ENCODE results near the gene PGLYRP4.

The PGLYRP4 gene

DNA sequence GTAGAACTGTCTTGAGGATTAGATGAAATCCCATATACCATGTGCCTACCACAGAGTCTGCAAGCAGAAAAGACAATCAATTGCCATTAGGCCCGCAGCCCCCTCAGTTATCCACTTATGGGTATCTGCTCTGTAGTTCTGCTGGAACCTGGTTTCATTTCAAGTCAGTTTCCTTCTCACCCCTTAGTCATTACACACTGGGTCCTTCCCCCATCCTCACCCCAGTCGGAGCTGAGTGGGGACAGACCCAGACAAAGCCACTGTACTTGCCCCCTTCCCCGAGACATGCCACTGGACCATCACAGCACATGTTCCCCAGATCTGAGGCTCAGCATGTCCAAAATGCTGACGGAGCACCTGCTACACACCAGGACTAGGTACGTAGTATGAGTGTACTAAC lies 57.1 kb downstream of the PGLYRP4 start:
- H3K4me3 ChIP-seq (ENCODE audit: low read depth, low read length), result no peak overlapping the region
- DNase-seq (ENCODE audit: low read depth, low spot score), result no peak
- in situ Hi-C loops (cut with HindIII; ENCODE audit: low sequenced_read_pairs), result no loop called here
- TF ChIP-seq, protein P1, sequence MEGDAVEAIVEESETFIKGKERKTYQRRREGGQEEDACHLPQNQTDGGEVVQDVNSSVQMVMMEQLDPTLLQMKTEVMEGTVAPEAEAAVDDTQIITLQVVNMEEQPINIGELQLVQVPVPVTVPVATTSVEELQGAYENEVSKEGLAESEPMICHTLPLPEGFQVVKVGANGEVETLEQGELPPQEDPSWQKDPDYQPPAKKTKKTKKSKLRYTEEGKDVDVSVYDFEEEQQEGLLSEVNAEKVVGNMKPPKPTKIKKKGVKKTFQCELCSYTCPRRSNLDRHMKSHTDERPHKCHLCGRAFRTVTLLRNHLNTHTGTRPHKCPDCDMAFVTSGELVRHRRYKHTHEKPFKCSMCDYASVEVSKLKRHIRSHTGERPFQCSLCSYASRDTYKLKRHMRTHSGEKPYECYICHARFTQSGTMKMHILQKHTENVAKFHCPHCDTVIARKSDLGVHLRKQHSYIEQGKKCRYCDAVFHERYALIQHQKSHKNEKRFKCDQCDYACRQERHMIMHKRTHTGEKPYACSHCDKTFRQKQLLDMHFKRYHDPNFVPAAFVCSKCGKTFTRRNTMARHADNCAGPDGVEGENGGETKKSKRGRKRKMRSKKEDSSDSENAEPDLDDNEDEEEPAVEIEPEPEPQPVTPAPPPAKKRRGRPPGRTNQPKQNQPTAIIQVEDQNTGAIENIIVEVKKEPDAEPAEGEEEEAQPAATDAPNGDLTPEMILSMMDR (IDR thresholded peaks at IDR 0.05; ENCODE audit: low read depth, low read length), result no peak

DNA sequence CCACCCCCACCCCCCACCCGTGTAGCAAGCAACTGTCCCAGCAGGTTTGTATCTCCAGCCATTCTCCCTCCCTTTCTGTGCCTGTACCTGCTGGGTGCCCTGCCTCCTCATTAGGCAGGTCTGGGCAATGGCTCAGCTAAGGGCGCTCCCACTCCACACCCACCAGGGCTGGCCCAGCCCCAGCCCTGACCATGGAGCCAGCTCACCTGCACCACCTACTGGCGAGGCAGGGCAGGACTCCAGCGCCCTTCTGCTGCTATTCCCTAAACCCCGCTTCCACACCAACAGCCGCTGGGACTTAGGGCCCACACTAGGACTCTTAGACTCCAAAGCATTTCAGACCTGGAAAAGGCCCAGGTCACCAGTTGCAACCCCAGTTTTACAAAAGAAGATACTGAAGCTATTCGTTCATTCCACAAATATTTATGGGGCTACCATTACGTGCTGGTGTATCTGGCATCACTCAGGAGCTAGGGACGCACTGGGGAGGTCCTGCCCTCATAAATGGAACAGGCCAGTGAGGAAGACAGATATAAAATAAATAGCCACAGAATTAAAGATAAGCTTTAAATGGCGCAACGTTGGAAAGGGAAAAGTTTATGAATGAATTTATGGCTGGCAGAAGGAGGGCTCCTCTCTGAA lies 59.9 kb downstream of the PGLYRP4 start:
- DNase-seq (ENCODE audit: low read depth, low spot score), result no peak
- in situ Hi-C loops (cut with HindIII; ENCODE audit: low sequenced_read_pairs), result no loop called here
- H3K4me3 ChIP-seq (ENCODE audit: low read depth, low read length), result no peak overlapping the region
- TF ChIP-seq, protein P1 (IDR thresholded peaks at IDR 0.05; ENCODE audit: low read depth, low read length), result peak; percentile 32

Data from astrocyte of the spinal cord (primary cell).